Subcutaneous preadipocyte (primary cell): Measurements from ENCODE around the gene NDST3. TPM values are rescaled to one million over a fixed set of nuclear protein-coding genes. Genes with fewer than 3 reads are reported as not detected.

Experiments used
- small RNA-seq: library from RNA; depleted of rRNA; stranded (forward); fragments of <200 nt; gene quantifications from one replicate; pipeline ENCODE3, GENCODE V24; 2012
- total RNA-seq: library from RNA; depleted of rRNA; stranded (reverse); fragments of >200 nt; gene quantifications from 2 replicates; pipeline ENCODE4 v1.2.3, GENCODE V29; 2012

Gene NDST3
- not detected in 2 replicates for total RNA-seq

DNA sequence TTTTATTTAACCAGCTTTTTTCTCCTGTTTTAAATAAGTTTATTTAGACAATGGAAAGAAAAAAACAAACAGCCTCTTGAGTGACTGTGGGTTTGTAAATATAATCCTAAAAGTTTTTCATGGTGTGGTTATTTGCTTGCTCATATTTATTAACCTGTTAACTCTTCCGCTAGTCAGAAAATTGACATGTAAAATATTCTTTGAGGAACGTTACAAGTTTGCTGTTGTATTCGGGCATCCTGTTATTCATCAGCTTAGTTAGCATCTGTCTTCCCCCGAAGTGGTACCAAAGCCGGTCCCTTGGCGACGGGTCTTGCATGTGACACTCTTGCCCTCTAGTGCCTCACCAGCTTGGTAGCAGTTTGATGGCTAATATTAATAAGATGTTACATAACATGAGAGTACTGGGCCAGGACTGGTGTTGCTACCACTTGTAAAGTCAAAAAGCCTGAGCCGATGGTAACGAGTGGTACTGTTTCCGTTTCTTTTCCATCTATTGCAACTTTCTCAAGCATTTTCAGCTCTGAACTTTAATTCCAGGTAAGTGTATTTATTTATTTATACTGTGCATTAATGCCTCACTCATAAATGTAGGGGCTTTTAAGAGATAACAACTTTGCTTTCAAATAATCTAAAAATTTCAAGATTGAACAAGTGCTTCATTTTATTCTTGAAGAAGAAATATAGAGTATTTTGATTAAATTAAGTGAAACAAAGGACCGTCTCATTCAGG lies at the start of gene NDST3:
Gene NDST3 (plus strand): TSS at position 434 of the 733 bp plus-strand sequence. CDS start 19,425 bp downstream, outside the sequence.

Small RNAs within 50 kb of the gene (small RNA-seq; reads per million reads assigned to genes)
- not detected for gene SNORA24
